WTC11 (cell line): Measurements from ENCODE around the gene IL21R. TPM values are rescaled to one million over a fixed set of nuclear protein-coding genes. Genes with fewer than 3 reads are reported as not detected.

Experiments used
- ATAC-seq: fragments of 200-7000 bp; cut with Tn5 transposase; 2 replicates; pipeline ENCODE4 v1.10.0; 2021; ENCODE audit warnings: mild to moderate bottlenecking, moderate library complexity
- CTCF ChIA-PET: fragments of 300-600 bp; sonication (Branson Sonifier 250); formaldehyde crosslinking; loops from one replicate; lab custom pipeline; 2021; ENCODE audit warnings: antibody characterized with exemption; lab: Charles Lee
- POLR2A ChIA-PET: fragments of 350-600 bp; sonication (Branson Sonifier 250); formaldehyde crosslinking; loops from one replicate; lab custom pipeline; 2021; ENCODE audit warnings: antibody characterized with exemption; lab: Charles Lee
- DNase-seq: peaks from one replicate; pipeline ENCODE4 v3.0.0; 2021; ENCODE audit warnings: low spot score
- H3K27ac Mint-ChIP-seq: 2 replicates; pipeline ENCODE4 v1.8.0; 2021; ENCODE audit warnings: mixed read lengths
- H3K27me3 Mint-ChIP-seq: 2 replicates; pipeline ENCODE4 v1.8.0; 2021; ENCODE audit warnings: low read depth, mild to moderate bottlenecking, moderate library complexity, mixed read lengths
- H3K36me3 Mint-ChIP-seq: 2 replicates; pipeline ENCODE4 v1.8.0; 2021; ENCODE audit warnings: mixed read lengths
- H3K4me1 Mint-ChIP-seq: 2 replicates; pipeline ENCODE4 v1.8.0; 2022; ENCODE audit warnings: mixed read lengths
- H3K4me3 Mint-ChIP-seq: 2 replicates; pipeline ENCODE4 v1.8.0; 2021; ENCODE audit warnings: mild to moderate bottlenecking, moderate library complexity, mixed read lengths
- H3K9me3 Mint-ChIP-seq: 2 replicates; pipeline ENCODE4 v1.8.0; 2021; ENCODE audit warnings: mixed read lengths
- ATF1 ChIP-seq: sonication (generic); formaldehyde crosslinking; IDR thresholded peaks from 2 replicates; pipeline ENCODE4 v1.8.1; 2023; ENCODE audit warnings: mild to moderate bottlenecking, moderate library complexity, missing genetic modification reagents
- ELF4 ChIP-seq: sonication (generic); formaldehyde crosslinking; IDR thresholded peaks from 2 replicates; pipeline ENCODE4 v1.8.1; 2022; ENCODE audit warnings: low read depth, mild to moderate bottlenecking, moderate library complexity, missing genetic modification reagents
- GABPB1 ChIP-seq: sonication (generic); formaldehyde crosslinking; IDR thresholded peaks from 2 replicates; pipeline ENCODE4 v1.8.1; 2023; ENCODE audit warnings: mild to moderate bottlenecking, missing genetic modification reagents
- MLX ChIP-seq: sonication (generic); formaldehyde crosslinking; IDR thresholded peaks from 2 replicates; pipeline ENCODE4 v1.8.1; 2023; ENCODE audit warnings: mild to moderate bottlenecking, missing genetic modification reagents, moderate library complexity
- NFATC4 ChIP-seq: fragments of 250-450 bp; sonication (Bioruptor Pico); IDR thresholded peaks from 2 replicates; pipeline ENCODE4 v1.9.0; 2021; ENCODE audit warnings: mild to moderate bottlenecking
- NR2C2 ChIP-seq: sonication (generic); formaldehyde crosslinking; IDR thresholded peaks from 2 replicates; pipeline ENCODE4 v1.8.0; 2022; ENCODE audit warnings: mild to moderate bottlenecking, missing genetic modification reagents
- PRDM15 ChIP-seq: sonication (generic); formaldehyde crosslinking; IDR thresholded peaks from 2 replicates; pipeline ENCODE4 v1.8.0; 2022; ENCODE audit warnings: missing genetic modification reagents
- RELA ChIP-seq: sonication (generic); formaldehyde crosslinking; IDR thresholded peaks from 2 replicates; pipeline ENCODE4 v1.8.1; 2022; ENCODE audit warnings: missing genetic modification reagents, mild to moderate bottlenecking, borderline replicate concordance
- SMAD3 ChIP-seq: sonication (generic); formaldehyde crosslinking; IDR thresholded peaks from 2 replicates; pipeline ENCODE4 v1.8.0; 2022; ENCODE audit warnings: missing genetic modification reagents, mild to moderate bottlenecking, borderline replicate concordance
- SMAD4 ChIP-seq: sonication (generic); formaldehyde crosslinking; IDR thresholded peaks from 2 replicates; pipeline ENCODE4 v1.8.0; 2022; ENCODE audit warnings: mild to moderate bottlenecking, missing genetic modification reagents
- TEAD1 ChIP-seq: sonication (generic); formaldehyde crosslinking; IDR thresholded peaks from 2 replicates; pipeline ENCODE4 v1.8.0; 2022; ENCODE audit warnings: mild to moderate bottlenecking, missing genetic modification reagents
- ZNF121 ChIP-seq: sonication (generic); formaldehyde crosslinking; IDR thresholded peaks from 2 replicates; pipeline ENCODE4 v1.8.0; 2023; ENCODE audit warnings: missing genetic modification reagents
- ZNF281 ChIP-seq: sonication (generic); formaldehyde crosslinking; IDR thresholded peaks from 2 replicates; pipeline ENCODE4 v1.8.0; 2023; ENCODE audit warnings: mild to moderate bottlenecking, missing genetic modification reagents
- ZNF423 ChIP-seq: fragments of 250-450 bp; sonication (Bioruptor Pico); IDR thresholded peaks from 2 replicates; pipeline ENCODE4 v2.1.2; 2022; ENCODE audit warnings: mild to moderate bottlenecking, moderate library complexity
- ZNF425 ChIP-seq: fragments of 250-450 bp; sonication (Bioruptor Pico); conservative IDR thresholded peaks from 2 replicates; pipeline ENCODE4 v1.9.0; 2021; ENCODE audit warnings: mild to moderate bottlenecking
- ZNF671 ChIP-seq: fragments of 250-450 bp; sonication (Bioruptor Pico); IDR thresholded peaks from 2 replicates; pipeline ENCODE4 v1.8.0; 2021; ENCODE audit warnings: mild to moderate bottlenecking
- total RNA-seq: library from RNA; stranded (reverse); gene quantifications from 3 replicates; pipeline ENCODE4 v1.2.3, GENCODE V29; 2021

Gene IL21R
- total RNA-seq, 1 experiment from 2014 or later = 0.70 TPM

- CTCF ChIA-PET = interaction anchor here (2.1 to 5.4 kb wide), 4 partner anchors 9 to 185 kb away, joined by 11 to 125 read pairs (median 76); no protein-coding TSS in a partner anchor
- Mint-ChIP-seq H3K36me3 (peaks cover 10% of the 10 kb centered on the region), H3K27ac (no peak overlapping the region), H3K4me3 (no peak overlapping the region), H3K27me3 (no peaks in the 10 kb centered on the region), H3K9me3 (no peaks in the 10 kb centered on the region), H3K4me1 (peaks cover 3% of the 10 kb centered on the region; the same call in 1 of the 2 replicates)
- TF ChIP-seq GABPB1 (CRISPR knock-in tag) (peak; percentile 93), NR2C2 (CRISPR knock-in tag) (no peak)
- ATAC-seq (no peak), DNase-seq (no peak)
- POLR2A ChIA-PET = no interaction called here
Measured at GRCh38 chr16:27364493-27365141, 37.4 kb upstream of the IL21R start.

GRCh38 chr16:27365142-27366089 is 36.6 kb upstream of the IL21R start:
- TF ChIP-seq NFATC4 (CRISPR knock-in tag) = no peak
- no peak for TF ChIP-seq ZNF423 (CRISPR knock-in tag)
- TF ChIP-seq SMAD3 (CRISPR knock-in tag) = no peak
- TF ChIP-seq MLX = no peak
- TF ChIP-seq ZNF281 (CRISPR knock-in tag) = no peak
- TF ChIP-seq ZNF121 = no peak
- TF ChIP-seq RELA (CRISPR knock-in tag) = no peak
- no peak for TF ChIP-seq ELF4 (CRISPR knock-in tag)
- no peak for TF ChIP-seq TEAD1 (CRISPR knock-in tag)
- TF ChIP-seq ATF1 (CRISPR knock-in tag) = no peak
- ATAC-seq = no peak
- Mint-ChIP-seq H3K27me3 (no peaks in the 10 kb centered on the region), H3K27ac (no peak overlapping the region), H3K9me3 (no peaks in the 10 kb centered on the region), H3K4me1 (peaks cover 3% of the 10 kb centered on the region; the same call in 1 of the 2 replicates), H3K4me3 (no peak overlapping the region), H3K36me3 (peaks cover 10% of the 10 kb centered on the region)
- DNase-seq = no peak
- ChIA-PET CTCF (interaction anchor here (0.9 to 5.4 kb wide), 7 partner anchors 9 to 255 kb away, joined by 3 to 125 read pairs (median 8); no protein-coding TSS in a partner anchor), POLR2A (interaction anchor here (0.6 kb wide), 1 partner anchor 181 kb away, joined by 4 read pairs; no protein-coding TSS in a partner anchor)

- DNase-seq = no peak
- no peak for ATAC-seq
- Mint-ChIP-seq H3K4me3 (no peak overlapping the region), H3K9me3 (no peaks in the 10 kb centered on the region), H3K36me3 (peaks cover 6% of the 10 kb centered on the region), H3K27ac (no peak overlapping the region), H3K27me3 (no peaks in the 10 kb centered on the region; the same call in 1 of the 2 replicates), H3K4me1 (peaks cover 3% of the 10 kb centered on the region; the same call in 1 of the 2 replicates)
- TF ChIP-seq SMAD4 = no peak
- TF ChIP-seq ZNF425 (CRISPR knock-in tag) = no peak
- peak; percentile 45 for TF ChIP-seq PRDM15 (CRISPR knock-in tag)
- TF ChIP-seq ZNF671 = no peak
- TF ChIP-seq NR2C2 (CRISPR knock-in tag) = no peak
- ChIA-PET CTCF (interaction anchor here (0.6 to 5.4 kb wide), 27 partner anchors 9 to 257 kb away, joined by 3 to 125 read pairs (median 7); partner anchors contain the start of gene KDM8), POLR2A (interaction anchor here (1.3 kb wide), 1 partner anchor 40 kb away, joined by 3 read pairs; no protein-coding TSS in a partner anchor)
Measured at GRCh38 chr16:27366687-27367460, 35.1 kb upstream of the IL21R start.
